HUES48 (cell line): ENCODE measurements around the gene USP28.
A peak's percentile ranks its signal among the peaks of the same experiment; 100 is the strongest.
"Not testable (repeated sequence)": the region's sequence is repeated elsewhere in the genome, so short reads cannot be mapped to it uniquely, and the experiment has no call there.

Experiments
- H3K27ac ChIP-seq: one replicate; pipeline ENCODE4 v1.7.0; 2013; ENCODE audit warnings: low read depth, low read length, inconsistent platforms
- H3K27me3 ChIP-seq: 2 replicates; pipeline ENCODE4 v1.6.1; 2013; ENCODE audit warnings: mild to moderate bottlenecking, low read length; ENCODE audit not compliant: control insufficient read depth, insufficient read depth
- H3K36me3 ChIP-seq: 2 replicates; pipeline ENCODE4 v1.6.1; 2013; ENCODE audit warnings: low read length; ENCODE audit not compliant: control insufficient read depth, insufficient read depth
- H3K4me1 ChIP-seq: 2 replicates; pipeline ENCODE4 v1.6.1; 2013; ENCODE audit warnings: mild to moderate bottlenecking, low read length; ENCODE audit not compliant: control insufficient read depth, insufficient read depth
- H3K4me3 ChIP-seq: 2 replicates; pipeline ENCODE4 v1.5.1; 2013; ENCODE audit warnings: mild to moderate bottlenecking, low read depth, low read length
- H3K9ac ChIP-seq: 2 replicates; pipeline ENCODE4 v1.6.1; 2013; ENCODE audit warnings: mild to moderate bottlenecking, low read depth, low read length, moderate library complexity
- H3K9me3 ChIP-seq: 2 replicates; pipeline ENCODE4 v1.6.1; 2013; ENCODE audit warnings: low read length; ENCODE audit not compliant: control insufficient read depth, insufficient read depth

USP28 gene

GRCh38 chr11:113773416-113774173 lies 101.8 kb downstream of the USP28 start, which contains the start of gene ZW10:
Gene ZW10 (minus strand): TSS chr11:113773692. CDS start chr11:113773666, 26 bp downstream.
- 0 out of 2 replicates have a peak, but pooled peaks cover 3% of the 10 kb centered on the region for H3K27me3 ChIP-seq
- H3K9ac ChIP-seq, result peak within 1 kb of the TSS; percentile 78
- no peaks in the 10 kb centered on the region for H3K9me3 ChIP-seq
- peaks cover 17% of the 10 kb centered on the region for H3K36me3 ChIP-seq
- H3K4me1 ChIP-seq, result no peaks in the 10 kb centered on the region
- H3K4me3 ChIP-seq, result peak within 1 kb of the TSS; percentile 83
- peak within 1 kb of the TSS; percentile 33 for H3K27ac ChIP-seq

- Histone ChIP-seq H3K36me3 (peaks cover 23% of the 10 kb centered on the region), H3K9me3 (no peaks in the 10 kb centered on the region), H3K27ac (no peak overlapping the region), H3K4me3 (peak overlapping the region; percentile 83), H3K9ac (peak overlapping the region; percentile 66), H3K27me3 (0 out of 2 replicates have a peak, but pooled peaks cover 3% of the 10 kb centered on the region), H3K4me1 (no peaks in the 10 kb centered on the region)
Observed at GRCh38 chr11:113773092-113773415, 102.3 kb downstream of the USP28 start.

- 0 out of 2 replicates have a peak, but pooled peaks cover 3% of the 10 kb centered on the region for H3K27me3 ChIP-seq
- no peaks in the 10 kb centered on the region for H3K4me1 ChIP-seq
- H3K4me3 ChIP-seq, result 0 out of 2 replicates have a peak overlapping the region, but pooled peaks have one; percentile 83
- H3K36me3 ChIP-seq, result peaks cover 34% of the 10 kb centered on the region
- H3K9ac ChIP-seq, result no peak overlapping the region
- H3K9me3 ChIP-seq, result no peaks in the 10 kb centered on the region
- H3K27ac ChIP-seq, result no peak overlapping the region
Observed at GRCh38 chr11:113771964-113772363, 103.4 kb downstream of the USP28 start.

- peaks cover 61% of the 10 kb centered on the region for H3K36me3 ChIP-seq
- H3K9me3 ChIP-seq, result no peaks in the 10 kb centered on the region
- H3K4me3 ChIP-seq, result no peak overlapping the region
- H3K9ac ChIP-seq, result no peak overlapping the region
- no peaks in the 10 kb centered on the region for H3K27me3 ChIP-seq
- H3K27ac ChIP-seq, result no peak overlapping the region
- H3K4me1 ChIP-seq, result no peaks in the 10 kb centered on the region
Observed at GRCh38 chr11:113764527-113765219, 110.7 kb downstream of the USP28 start.

GRCh38 chr11:113763040-113763439 lies 112.3 kb downstream of the USP28 start:
- H3K27ac ChIP-seq, H3K27me3 ChIP-seq, H3K4me1 ChIP-seq, H3K9ac ChIP-seq, H3K9me3 ChIP-seq, H3K4me3 ChIP-seq: not testable (repeated sequence)
- H3K36me3 ChIP-seq, result peaks cover 64% of the 10 kb centered on the region

- H3K36me3 ChIP-seq, result peaks cover 71% of the 10 kb centered on the region
Observed at GRCh38 chr11:113760241-113760640, 115.1 kb downstream of the USP28 start.

GRCh38 chr11:113752932-113753331 lies 122.4 kb downstream of the USP28 start:
- peaks cover 63% of the 10 kb centered on the region for H3K36me3 ChIP-seq
- no peak overlapping the region for H3K9ac ChIP-seq
- no peak overlapping the region for H3K27ac ChIP-seq

More at GRCh38 chr11:113760241-113760640, 115.1 kb downstream of the USP28 start:
- Histone ChIP-seq H3K4me1 (no peaks in the 10 kb centered on the region), H3K9ac (no peak overlapping the region), H3K4me3 (no peak overlapping the region), H3K27ac (no peak overlapping the region), H3K27me3 (no peaks in the 10 kb centered on the region), H3K9me3 (no peaks in the 10 kb centered on the region)

More at GRCh38 chr11:113752932-113753331, 122.4 kb downstream of the USP28 start:
- Histone ChIP-seq H3K4me1 (no peaks in the 10 kb centered on the region), H3K4me3 (no peak overlapping the region), H3K27me3 (no peaks in the 10 kb centered on the region), H3K9me3 (no peaks in the 10 kb centered on the region)
